Activated naive CD8-positive, alpha-beta T cell treated with anti-CD3 and anti-CD28 coated beads, Interleukin-2, amount 10 ng/mL, durations not matched to agents 7 days and 5 days (primary cell): Measurements from ENCODE around the gene PI4KB. TPM values are rescaled to one million over a fixed set of nuclear protein-coding genes. Genes with fewer than 3 reads are reported as not detected.
A peak's percentile ranks its signal among the peaks of the same experiment; 100 is the strongest.

Source experiments
- ATAC-seq: fragments of 150-1000 bp; cut with Tn5 transposase; one replicate; pipeline ENCODE4 v1.10.0; 2021; ENCODE audit warnings: low read depth, moderate library complexity
- POLR2A ChIA-PET: fragments of 350-600 bp; sonication (Branson Sonifier 250); formaldehyde crosslinking; loops from one replicate; lab custom pipeline; 2021; ENCODE audit warnings: antibody characterized with exemption; lab: Charles Lee
- DNase-seq: peaks from one replicate; pipeline ENCODE4 v3.0.0; 2021
- H3K27ac Mint-ChIP-seq: one replicate; pipeline ENCODE4 v1.8.0; 2022; ENCODE audit warnings: mild to moderate bottlenecking, mixed read lengths
- H3K27me3 Mint-ChIP-seq: one replicate; pipeline ENCODE4 v1.8.0; 2022; ENCODE audit warnings: mild to moderate bottlenecking, moderate library complexity, mixed read lengths
- H3K36me3 Mint-ChIP-seq: one replicate; pipeline ENCODE4 v1.8.0; 2021; ENCODE audit warnings: mild to moderate bottlenecking, mixed read lengths
- H3K4me1 Mint-ChIP-seq: one replicate; pipeline ENCODE4 v1.8.0; 2021; ENCODE audit warnings: mixed read lengths
- H3K4me3 Mint-ChIP-seq: one replicate; pipeline ENCODE4 v1.8.0; 2022; ENCODE audit warnings: mild to moderate bottlenecking, moderate library complexity, mixed read lengths
- H3K9me3 Mint-ChIP-seq: one replicate; pipeline ENCODE4 v1.8.0; 2021; ENCODE audit warnings: mixed read lengths
- total RNA-seq, 2 experiments: library from RNA; stranded (reverse); gene quantifications; one replicate each; pipeline ENCODE4 v1.2.3, GENCODE V29; 2021

PI4KB gene
- 10 to 100 TPM; 73.8 to 75.7 TPM for total RNA-seq

DNA sequence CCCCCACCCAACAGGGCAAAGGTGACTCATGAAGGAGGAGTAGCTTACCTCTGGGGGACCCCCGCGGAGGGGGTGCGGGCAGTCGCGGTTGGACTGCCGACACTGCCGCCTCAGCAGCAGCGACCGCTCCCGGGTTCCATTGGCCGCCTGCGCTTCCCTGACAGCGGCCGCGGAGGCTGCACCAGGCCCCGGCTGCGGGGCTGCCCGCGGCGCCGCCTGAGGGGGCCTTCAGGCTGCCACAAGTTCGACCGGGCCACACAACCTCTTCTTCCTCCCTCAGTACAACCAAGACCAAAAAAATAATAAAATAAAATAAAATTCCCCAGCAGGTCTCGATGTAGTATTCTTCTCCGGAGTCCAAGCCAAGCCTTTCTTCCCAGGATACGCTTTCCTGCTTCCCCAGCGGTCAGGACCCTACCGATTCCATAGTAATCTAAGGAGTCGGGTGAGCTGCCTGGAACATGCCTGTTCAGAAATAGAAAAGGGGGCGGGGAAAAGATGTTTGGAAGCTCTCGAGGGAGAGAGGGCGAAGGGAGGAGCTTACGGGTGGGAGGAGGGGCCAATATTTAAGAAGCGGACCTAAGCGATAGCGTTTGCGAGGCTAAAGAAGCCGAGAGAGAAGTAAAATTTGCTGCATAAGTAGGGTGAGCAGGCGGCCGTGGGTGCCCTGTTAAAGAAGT, at the start of gene PI4KB:
TSS of gene PI4KB (minus strand) at position 194 of the 680 bp plus-strand sequence. CDS start 10,935 bp downstream, outside the sequence.
- Mint-ChIP-seq H3K9me3 (no peaks in the 10 kb centered on the region), H3K4me1 (peaks cover 28% of the 10 kb centered on the region), H3K27me3 (no peaks in the 10 kb centered on the region), H3K4me3 (peak within 1 kb of the TSS; percentile 99), H3K36me3 (peaks cover 14% of the 10 kb centered on the region), H3K27ac (peak within 1 kb of the TSS; percentile 97)
- ATAC-seq = peak; percentile 91
- peak; percentile 87 for DNase-seq
- POLR2A ChIA-PET = interaction anchor here (0.9 to 2.7 kb wide), 13 partner anchors 9 to 138 kb away, joined by 3 to 13 read pairs (median 5); partner anchors contain the start of genes PSMB4, PSMD4, RFX5 and VPS72

DNA sequence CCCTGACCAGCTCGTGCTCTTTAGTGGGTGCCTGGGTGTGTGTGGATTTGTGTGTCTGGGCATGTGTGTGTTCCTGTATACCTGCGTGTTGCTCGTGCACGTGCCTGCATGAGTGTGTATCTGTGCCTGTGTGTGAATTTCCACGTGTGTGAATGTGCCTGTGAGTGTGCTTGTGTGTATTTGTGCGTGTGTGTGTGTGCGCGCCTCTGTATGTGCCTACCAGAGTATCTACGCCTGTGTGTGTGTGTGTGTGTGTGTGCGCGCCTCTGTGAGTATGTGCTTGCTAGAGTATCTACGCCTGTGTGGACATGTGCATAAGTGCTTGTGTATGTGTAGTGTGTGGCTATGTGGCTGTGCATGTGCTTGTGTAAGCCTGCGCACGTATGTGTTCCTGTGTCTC, 46.0 kb upstream of the PI4KB start:
- Mint-ChIP-seq H3K27me3 (peaks cover 10% of the 10 kb centered on the region), H3K36me3 (no peaks in the 10 kb centered on the region), H3K4me3 (no peak overlapping the region), H3K27ac (no peak overlapping the region), H3K9me3 (no peaks in the 10 kb centered on the region), H3K4me1 (peaks cover 6% of the 10 kb centered on the region)
- DNase-seq = no peak
- no peak for ATAC-seq
- POLR2A ChIA-PET = interaction anchor here (0.5 kb wide), 1 partner anchor 41 kb away, joined by 3 read pairs; no protein-coding TSS in a partner anchor

DNA sequence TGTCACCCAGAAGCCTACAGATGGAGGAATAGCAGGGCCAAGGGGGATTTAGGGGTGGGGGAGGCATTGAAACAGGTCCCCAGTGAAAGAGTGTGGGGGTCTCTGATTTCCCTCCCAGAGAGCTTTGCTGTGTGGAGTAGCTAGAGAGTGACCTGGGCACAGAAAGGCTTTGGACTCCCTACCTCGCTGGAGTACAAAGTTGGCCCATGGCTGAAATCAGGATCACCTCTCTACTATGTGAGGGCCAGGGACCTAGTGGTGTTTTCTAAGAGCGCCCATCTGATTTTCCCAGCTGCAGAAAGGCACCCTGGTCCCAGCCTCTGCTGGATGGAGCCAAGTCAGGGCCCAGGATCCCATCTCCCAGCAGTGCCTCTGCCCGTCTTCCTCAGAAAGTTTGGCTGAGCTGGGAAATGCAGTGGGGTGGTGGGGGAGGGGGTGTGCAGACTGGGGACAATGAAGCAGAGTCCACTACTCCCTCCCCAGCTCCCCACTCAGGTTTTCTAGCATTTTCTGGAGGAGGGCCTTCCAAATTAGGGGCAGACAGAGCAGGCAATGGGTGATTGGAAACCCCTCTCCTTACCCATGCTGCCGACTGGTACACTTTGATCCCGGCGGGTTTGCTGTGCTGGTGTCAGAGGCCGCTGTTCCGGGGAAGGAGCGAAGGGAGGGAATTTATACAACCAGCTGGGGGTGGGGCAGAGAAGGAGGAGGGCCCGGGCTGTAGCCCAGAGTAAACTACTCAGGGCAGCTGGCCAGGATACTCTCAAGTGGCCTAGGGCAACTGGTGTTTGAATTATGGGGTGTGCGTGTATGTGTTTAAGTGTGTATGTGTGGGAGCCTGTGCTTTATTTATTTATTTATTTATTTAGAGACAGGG, 45.1 kb upstream of the PI4KB start, which contains the start of gene SELENBP1:
TSS of gene SELENBP1 (minus strand) at position 648 of the 877 bp plus-strand sequence. CDS start at position 584, 64 bp downstream.
- H3K27me3 Mint-ChIP-seq = peaks cover 7% of the 10 kb centered on the region
- DNase-seq = no peak
- no peak for ATAC-seq
- H3K9me3 Mint-ChIP-seq = no peaks in the 10 kb centered on the region
- H3K27ac Mint-ChIP-seq = no peak within 1 kb of the TSS
- POLR2A ChIA-PET = interaction anchor here (0.5 to 0.7 kb wide), 2 partner anchors 27 to 42 kb away, joined by 3 read pairs; partner anchors contain the start of gene PSMB4
- peaks cover 6% of the 10 kb centered on the region for H3K4me1 Mint-ChIP-seq
- H3K36me3 Mint-ChIP-seq = no peaks in the 10 kb centered on the region
- no peak within 1 kb of the TSS for H3K4me3 Mint-ChIP-seq

DNA sequence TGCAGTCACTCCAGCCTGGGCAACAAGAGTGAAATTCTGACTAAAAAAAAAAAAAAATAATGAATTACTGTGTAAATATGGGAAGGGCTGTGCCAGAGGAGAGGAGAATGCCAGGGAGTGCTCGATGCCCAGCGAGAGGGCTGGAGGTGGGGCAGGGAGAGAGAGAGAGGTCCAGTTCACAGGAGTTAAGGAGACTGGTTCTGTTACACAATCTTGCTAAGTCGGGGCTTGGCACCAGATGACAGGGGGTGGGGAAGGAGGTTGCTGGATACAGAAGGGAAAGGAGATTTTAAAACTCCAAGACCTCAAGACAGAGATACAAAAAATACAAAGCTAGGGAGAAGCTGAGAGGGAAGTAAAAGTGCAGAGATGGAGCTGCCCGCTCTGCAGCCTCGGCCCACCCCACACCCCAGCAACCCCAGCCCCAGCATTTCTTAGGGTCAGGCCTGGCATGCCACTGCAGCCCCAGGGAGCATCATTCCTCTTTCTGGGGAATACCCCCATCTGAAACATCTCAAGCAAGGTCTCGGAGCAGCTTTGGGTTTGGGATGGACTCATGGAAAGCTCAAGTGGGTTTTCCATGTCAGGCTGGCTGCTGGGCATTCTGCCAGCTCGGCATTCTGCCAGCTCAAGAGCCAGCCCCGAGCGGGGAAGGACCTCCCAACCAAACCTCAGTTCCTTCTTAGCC, 44.3 kb upstream of the PI4KB start:
- POLR2A ChIA-PET = interaction anchor here (0.7 kb wide), 1 partner anchor 28 kb away, joined by 3 read pairs; the partner anchor contains the start of gene PSMB4
- ATAC-seq (no peak), DNase-seq (no peak)
- Mint-ChIP-seq H3K9me3 (no peaks in the 10 kb centered on the region), H3K36me3 (no peaks in the 10 kb centered on the region), H3K27me3 (peaks cover 4% of the 10 kb centered on the region), H3K4me1 (peaks cover 6% of the 10 kb centered on the region), H3K27ac (no peak overlapping the region), H3K4me3 (no peak overlapping the region)

DNA sequence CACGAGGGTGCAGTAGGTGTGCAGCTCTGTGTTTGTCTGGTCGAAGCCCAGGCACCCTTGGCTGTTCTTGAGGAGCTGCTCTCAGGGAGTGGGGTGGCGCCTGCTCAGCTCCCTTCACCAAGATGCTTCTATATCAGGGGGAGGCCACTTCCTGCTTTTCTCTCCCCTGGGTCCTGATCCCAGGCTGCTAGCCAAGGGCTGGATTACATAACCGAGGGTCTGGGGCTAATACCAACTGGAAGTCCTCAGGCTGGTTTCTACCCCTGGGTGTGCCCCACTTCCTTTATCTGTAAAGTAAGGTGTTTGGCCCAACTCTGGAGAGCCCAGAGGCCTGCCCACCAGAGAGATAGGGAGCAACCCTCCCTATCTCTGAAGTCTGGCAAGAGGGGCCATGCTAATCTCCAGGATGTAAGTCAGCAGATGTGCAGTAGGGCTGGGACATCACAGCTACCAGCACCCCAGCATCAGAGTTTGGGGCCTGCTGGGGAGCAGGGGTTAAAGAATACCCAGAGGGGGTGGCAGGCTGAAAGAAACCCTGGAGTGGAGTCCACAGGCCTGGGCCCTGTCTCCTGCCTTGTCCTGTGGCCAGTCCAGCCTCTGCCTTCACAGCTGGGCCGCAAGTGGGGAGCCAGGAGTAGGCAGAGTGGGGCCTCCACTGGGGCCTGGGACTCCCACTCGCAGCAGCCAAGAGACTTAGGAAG, 43.1 kb upstream of the PI4KB start:
- Mint-ChIP-seq H3K27me3 (no peaks in the 10 kb centered on the region), H3K27ac (no peak overlapping the region), H3K4me3 (no peak overlapping the region), H3K36me3 (no peaks in the 10 kb centered on the region), H3K9me3 (no peaks in the 10 kb centered on the region), H3K4me1 (peaks cover 6% of the 10 kb centered on the region)
- DNase-seq (no peak), ATAC-seq (no peak)
- POLR2A ChIA-PET = no interaction called here

DNA sequence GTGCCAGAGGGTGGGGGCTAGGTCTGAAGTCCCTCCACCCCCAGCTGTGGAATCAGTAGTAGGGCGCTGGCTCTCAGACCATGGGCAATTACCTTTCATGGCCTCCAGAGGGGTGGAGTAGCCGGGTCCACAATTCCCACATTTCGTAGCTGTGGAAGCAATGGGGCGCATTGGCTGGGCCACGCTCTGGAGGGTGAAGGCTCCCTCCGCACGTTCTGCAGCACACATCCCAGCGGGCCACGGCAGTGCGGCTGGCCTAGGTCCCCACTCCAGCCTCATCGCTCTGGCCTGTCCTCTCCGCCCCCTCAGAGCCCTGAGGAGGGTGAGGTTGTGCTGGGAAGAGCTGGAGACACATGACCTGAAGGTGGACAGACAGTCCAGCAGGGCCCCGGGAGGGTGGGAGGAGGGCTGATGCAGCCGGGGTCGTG, 42.4 kb upstream of the PI4KB start:
- no peaks in the 10 kb centered on the region for H3K9me3 Mint-ChIP-seq
- peaks cover 6% of the 10 kb centered on the region for H3K4me1 Mint-ChIP-seq
- no peak for DNase-seq
- POLR2A ChIA-PET = no interaction called here
- H3K4me3 Mint-ChIP-seq = no peak overlapping the region
- H3K27ac Mint-ChIP-seq = no peak overlapping the region
- H3K36me3 Mint-ChIP-seq = no peaks in the 10 kb centered on the region
- no peaks in the 10 kb centered on the region for H3K27me3 Mint-ChIP-seq
- ATAC-seq = no peak

DNA sequence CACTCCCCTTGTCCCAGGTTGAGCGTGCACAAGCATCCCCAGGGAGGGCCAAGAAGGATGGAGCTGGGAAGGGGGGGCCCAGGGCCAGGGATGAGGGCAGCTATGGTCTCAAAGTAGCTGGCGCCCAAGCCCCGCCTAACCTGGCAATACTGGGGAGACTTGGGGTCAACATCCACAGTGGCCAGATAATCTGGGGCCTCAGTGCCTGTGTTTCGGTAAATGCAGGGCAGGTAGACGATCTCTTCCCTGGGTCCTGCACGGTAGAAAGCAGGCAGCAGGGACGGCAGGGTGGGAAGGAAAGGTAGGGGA, 42.0 kb upstream of the PI4KB start:
- DNase-seq = no peak
- no peaks in the 10 kb centered on the region for H3K9me3 Mint-ChIP-seq
- no peak overlapping the region for H3K4me3 Mint-ChIP-seq
- H3K27me3 Mint-ChIP-seq = no peaks in the 10 kb centered on the region
- H3K36me3 Mint-ChIP-seq = no peaks in the 10 kb centered on the region
- POLR2A ChIA-PET = no interaction called here
- no peak overlapping the region for H3K27ac Mint-ChIP-seq
- peaks cover 6% of the 10 kb centered on the region for H3K4me1 Mint-ChIP-seq
- no peak for ATAC-seq

DNA sequence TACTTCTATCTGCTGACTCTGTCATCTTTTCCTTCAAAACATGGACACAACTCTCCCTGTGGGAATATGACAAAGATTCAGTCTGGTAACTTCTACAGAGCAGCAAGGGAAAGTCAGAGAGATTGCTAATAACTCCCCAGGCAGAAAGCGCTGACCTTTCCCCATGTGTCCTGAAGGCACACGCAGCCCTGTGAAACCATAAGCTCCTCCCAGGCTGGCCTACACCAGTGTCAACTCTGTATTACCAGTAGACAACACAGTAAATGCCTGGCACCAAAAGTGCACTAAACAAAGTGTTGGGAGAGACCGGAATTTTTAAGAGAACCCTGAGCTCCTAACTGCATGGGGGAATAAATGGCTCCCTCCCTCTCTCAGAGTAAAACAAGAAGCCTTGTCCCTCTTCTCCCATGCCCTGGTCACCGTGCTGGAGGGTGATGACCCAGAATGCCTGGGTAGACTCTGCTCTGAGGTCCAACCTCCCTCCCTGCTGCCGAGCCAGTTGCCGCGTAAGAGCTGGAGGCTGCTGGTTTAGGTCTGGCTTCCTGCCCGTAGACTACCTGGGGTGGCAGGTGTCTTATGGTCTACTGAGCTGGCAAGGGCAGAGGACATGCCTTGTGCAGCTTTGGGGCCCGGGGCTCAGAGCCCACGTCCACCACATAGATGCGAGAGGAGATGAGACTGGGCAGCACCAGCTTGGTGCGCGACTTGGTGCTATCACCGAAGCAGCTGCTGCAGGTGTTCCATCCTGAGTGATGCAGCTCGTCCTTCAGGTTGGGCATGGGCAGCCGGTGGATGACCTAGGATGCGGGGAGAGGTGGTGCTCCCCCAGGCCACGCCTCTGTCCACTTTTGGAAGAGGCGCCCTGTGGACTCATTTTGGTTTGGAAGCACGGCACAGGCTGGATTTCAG, 41.4 kb upstream of the PI4KB start:
- Mint-ChIP-seq H3K9me3 (no peaks in the 10 kb centered on the region), H3K4me1 (peaks cover under 1% of the 10 kb centered on the region), H3K4me3 (no peak overlapping the region), H3K27ac (no peak overlapping the region), H3K27me3 (no peaks in the 10 kb centered on the region), H3K36me3 (no peaks in the 10 kb centered on the region)
- ATAC-seq = no peak
- no peak for DNase-seq
- POLR2A ChIA-PET = no interaction called here

DNA sequence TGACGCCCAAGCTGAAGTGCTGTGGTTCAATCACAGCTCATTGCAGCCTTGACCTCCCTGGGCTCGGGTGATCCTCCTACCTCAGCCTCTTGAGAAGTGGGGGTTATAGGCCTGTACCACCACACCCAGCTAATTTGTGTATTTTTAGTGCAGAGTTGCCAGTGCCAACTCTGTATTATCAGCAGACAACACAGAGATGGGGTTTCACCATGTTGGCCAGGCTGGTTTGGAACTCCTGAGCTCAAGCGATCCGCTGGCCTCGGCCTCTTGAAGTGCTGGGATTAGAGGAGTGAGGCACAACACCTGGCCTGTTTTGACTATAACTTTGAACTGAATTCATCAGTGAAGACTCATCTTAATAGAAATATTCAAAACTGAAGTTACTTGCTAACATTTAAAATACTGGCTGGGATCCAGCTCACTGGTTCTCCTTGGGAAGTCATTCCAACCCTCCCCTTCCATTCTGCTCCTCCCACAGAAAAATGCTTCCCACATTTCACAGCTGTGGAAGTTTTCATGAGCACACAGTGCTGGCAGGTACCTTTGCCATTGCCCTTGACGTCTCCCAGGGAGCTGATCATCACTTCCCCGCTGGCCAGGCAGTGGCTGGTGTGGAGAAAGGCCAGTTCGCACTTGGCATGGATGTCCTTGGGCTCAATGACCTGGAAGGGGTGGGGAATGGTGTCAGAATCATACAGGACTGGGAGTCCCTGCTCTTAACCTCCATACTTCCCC, 40.6 kb upstream of the PI4KB start:
- Mint-ChIP-seq H3K27ac (no peak overlapping the region), H3K27me3 (no peaks in the 10 kb centered on the region), H3K36me3 (no peaks in the 10 kb centered on the region), H3K4me3 (no peak overlapping the region), H3K4me1 (no peaks in the 10 kb centered on the region), H3K9me3 (peaks cover 4% of the 10 kb centered on the region)
- POLR2A ChIA-PET = no interaction called here
- DNase-seq = no peak
- ATAC-seq = no peak

DNA sequence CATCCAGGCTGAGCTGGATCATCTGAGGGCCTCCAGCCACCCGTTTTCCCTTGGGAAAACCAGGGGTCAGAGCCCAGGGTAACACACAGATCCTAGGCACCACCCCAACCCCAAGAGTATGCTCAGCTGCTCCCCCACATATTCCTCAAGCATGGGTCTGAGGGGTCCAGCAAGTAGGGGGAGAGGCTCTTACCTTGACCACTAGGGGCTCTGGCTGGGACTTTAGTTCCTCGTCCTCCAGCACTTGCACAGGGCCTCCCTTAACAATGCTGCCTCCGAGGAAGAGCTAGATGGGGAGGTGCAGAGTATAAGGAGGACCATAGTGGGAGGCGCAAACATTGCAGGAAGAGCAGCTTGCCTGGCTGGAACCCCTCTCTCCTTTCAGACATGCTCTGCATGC, 37.8 kb upstream of the PI4KB start:
- POLR2A ChIA-PET = interaction anchor here (0.7 kb wide), 1 partner anchor 94 kb away, joined by 3 read pairs; the partner anchor contains the start of gene POGZ

DNA sequence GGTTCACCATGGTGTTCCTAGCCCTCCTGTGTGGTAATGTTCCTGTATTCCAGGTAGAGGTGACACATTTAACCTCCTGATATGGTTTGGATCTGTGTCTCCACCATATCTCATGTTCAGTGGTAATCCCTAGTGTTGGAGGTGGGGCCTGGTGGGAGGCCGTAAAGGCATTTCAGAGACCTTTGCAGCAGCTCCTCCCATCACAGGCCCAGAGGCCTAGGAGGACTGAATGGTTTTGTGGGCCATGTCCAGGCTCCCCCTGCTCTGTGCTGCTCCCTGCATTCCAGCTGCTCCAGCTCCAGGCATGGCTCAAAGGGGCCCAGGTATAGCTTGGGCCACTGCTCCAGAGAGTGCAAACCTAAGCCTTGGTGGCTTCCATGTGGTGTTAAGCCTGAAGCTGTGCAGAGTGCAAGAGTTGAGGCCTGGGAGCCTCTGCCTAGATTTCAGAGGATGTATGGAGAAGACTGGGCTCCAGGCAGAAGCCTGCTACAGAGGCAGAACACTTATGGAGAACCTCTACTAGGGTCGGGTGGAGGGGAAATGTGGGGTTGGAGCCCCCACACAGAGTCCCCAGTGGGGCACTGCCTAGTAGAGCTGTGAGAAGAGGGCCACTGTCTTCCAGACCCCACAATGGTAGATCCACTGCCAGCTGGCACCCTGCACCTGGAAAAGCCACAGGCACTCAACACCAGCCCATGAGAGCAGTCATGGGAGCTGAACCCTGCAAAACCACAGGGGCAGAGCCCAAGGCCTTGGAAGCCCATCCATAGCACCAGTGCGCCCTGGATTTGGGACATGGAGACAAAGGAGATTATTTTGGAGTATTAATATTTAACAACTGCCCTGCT, 35.3 kb upstream of the PI4KB start:
- Mint-ChIP-seq H3K27ac (no peak overlapping the region), H3K4me1 (no peaks in the 10 kb centered on the region), H3K9me3 (peaks cover 14% of the 10 kb centered on the region), H3K36me3 (peaks cover 3% of the 10 kb centered on the region), H3K27me3 (no peaks in the 10 kb centered on the region), H3K4me3 (no peak overlapping the region)
- POLR2A ChIA-PET = no interaction called here
- ATAC-seq = no peak
- no peak for DNase-seq

More for the DNA sequence above, 37.8 kb upstream of the PI4KB start:
- H3K9me3 Mint-ChIP-seq = peaks cover 14% of the 10 kb centered on the region
- no peak overlapping the region for H3K27ac Mint-ChIP-seq
- ATAC-seq = no peak
- peaks cover 3% of the 10 kb centered on the region for H3K36me3 Mint-ChIP-seq
- DNase-seq = no peak
- no peak overlapping the region for H3K4me3 Mint-ChIP-seq
- H3K27me3 Mint-ChIP-seq = no peaks in the 10 kb centered on the region
- H3K4me1 Mint-ChIP-seq = no peaks in the 10 kb centered on the region
